Measurements from ENCODE around the gene FCRL6.

FCRL6 gene

DNA sequence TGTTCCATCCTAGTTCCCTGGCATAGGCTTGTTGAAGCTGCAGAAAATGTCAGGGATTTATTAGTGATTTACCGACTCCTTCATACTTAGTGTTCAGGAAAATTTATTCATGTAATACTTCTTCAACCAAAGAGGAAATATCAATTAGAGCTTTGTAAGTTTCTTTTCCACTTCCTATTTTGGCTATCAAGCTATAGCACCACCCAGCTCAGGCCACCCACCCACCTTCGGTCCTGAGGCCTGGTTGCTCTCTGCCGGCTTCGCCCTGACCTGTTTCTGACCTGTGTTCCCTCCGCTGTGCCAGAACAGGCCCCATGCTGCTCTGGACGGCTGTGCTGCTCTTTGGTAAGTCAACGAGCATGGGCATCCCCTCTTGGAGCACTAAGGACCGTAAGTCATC is at the start of gene FCRL6:
Gene FCRL6, plus strand, starts transcription at position 250 of the 400 bp plus-strand sequence. Its CDS starts 65 bp downstream, at position 315.
- DNase-seq, result no peak

GRCh38 chr1:159753386-159753785 is 48.8 kb upstream of the FCRL6 start:
- DNase-seq, result no peak

- no peak for DNase-seq
Measured at GRCh38 chr1:159755451-159756007, 46.6 kb upstream of the FCRL6 start.

GRCh38 chr1:159756397-159756796 is 45.8 kb upstream of the FCRL6 start:
- DNase-seq, result no peak

DNA sequence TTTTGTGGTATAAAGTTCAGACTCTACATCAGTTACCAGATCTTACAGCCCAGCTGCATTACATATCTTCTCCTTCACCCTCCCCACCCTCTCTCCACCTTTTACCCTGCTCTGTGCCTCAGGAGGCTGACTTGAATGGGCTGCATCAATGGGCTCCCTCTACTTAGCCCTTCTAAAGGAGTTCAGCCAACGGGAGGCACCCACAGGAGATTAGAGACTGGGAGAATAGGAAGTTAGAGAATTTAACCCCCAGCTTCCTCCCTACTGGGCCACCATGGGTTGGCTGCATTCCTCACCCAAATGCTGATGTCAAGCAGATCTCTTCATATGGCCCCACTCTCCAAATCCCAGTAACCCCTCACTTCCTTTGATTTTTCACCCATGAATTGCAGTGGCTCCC is 38.5 kb upstream of the FCRL6 start:
- DNase-seq, result no peak

GRCh38 chr1:159765806-159766205 is 36.4 kb upstream of the FCRL6 start:
- no peak for DNase-seq

- DNase-seq, result no peak
Measured at GRCh38 chr1:159771127-159771895, 30.8 kb upstream of the FCRL6 start.

- DNase-seq, result no peak
Measured at GRCh38 chr1:159774465-159774864, 27.7 kb upstream of the FCRL6 start.

- no peak for DNase-seq
Measured at GRCh38 chr1:159775716-159776115, 26.4 kb upstream of the FCRL6 start.

DNA sequence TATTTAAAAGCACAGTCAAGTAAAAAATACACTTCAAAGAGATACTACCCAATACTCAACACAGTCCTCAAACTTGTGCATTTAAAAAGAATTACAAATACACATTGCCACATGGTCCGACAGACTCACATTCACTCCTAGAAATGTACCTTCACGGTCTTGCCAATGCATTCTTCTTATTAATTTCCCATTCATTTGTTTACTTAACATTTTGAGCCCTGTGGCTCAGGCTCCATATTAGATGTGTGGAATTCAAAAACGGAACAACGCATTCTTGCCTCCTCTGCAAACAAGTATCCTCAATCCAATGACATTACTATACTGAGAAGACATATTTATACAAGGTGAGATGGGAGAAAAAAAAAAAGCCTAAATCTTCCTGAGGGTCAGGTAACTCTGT is 23.9 kb upstream of the FCRL6 start:
- DNase-seq, result no peak

DNA sequence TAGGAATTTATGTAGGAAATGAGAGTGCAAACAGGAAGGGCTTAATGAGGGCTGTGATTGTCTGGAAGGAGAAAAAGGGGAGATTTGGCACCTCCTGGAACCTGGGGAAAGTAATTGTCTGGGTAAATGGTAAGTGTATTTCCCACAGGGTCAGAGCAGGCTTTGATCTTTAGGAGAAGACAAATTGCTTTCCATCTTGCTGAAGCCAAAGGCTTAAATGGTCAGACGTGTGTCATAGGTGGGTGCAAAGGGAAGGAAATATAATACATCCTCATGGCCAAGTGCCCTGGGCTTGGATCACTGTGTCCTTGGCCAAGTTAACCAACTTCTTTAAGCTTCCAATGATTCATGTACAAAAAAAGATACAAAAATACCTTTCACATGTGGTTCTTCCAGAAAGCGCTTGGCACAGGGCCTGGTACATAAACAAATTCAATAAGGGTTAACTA is 22.7 kb upstream of the FCRL6 start:
- no peak for DNase-seq

DNA sequence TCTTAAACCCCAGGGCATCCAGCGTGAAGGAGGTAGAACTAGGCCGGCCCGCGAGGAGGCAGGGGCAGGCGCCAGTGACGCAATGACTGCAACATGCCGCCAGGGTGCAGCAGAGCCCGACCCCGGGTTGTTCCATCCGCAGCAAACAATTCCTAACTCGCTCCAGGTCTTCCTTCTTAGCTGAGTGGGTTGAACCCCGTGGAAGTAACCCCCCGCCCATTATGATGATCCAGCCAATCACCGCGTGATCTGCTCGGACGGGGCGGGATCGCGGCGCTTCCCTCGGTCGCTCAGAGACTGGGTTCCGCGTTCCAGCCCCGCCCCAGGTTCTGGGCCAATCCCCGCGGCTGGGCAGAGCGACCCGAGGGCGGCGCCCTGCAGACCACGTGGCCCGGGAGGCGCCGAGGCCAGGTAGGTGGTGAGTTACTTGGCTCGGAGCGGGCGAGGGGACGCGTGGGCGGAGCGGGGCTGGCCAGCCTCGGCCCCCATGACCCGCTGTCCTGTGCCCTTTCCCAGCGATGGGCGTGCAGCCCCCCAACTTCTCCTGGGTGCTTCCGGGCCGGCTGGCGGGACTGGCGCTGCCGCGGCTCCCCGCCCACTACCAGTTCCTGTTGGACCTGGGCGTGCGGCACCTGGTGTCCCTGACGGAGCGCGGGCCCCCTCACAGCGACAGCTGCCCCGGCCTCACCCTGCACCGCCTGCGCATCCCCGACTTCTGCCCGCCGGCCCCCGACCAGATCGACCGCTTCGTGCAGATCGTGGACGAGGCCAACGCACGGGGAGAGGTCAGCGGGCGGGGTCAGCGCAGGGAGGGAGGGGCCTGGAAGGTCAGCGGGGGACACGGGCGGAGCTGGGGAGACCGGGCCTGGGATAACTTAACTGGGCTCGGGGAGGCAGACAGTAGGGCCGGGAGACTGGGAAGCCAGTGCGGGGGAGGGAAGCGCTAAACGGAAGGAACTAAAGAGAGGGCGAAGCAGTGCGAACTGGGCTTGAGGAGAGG is 21.3 kb upstream of the FCRL6 start, which contains the start of gene DUSP23:
Gene DUSP23, plus strand, starts transcription at position 380 of the 1,000 bp plus-strand sequence. Its CDS starts 139 bp downstream, at position 519.
- peak; percentile 17 to 43 for DNase-seq

DNA sequence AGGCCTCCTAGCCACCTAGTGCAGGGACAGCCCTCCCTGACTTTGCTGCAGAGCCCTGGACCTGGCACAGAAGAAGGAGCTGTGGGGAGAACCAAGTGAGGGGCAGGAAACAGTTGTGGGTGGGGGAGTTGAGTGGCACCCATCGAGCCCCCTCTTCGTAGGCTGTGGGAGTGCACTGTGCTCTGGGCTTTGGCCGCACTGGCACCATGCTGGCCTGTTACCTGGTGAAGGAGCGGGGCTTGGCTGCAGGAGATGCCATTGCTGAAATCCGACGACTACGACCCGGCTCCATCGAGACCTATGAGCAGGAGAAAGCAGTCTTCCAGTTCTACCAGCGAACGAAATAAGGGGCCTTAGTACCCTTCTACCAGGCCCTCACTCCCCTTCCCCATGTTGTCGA is 20.2 kb upstream of the FCRL6 start:
- no peak for DNase-seq

GRCh38 chr1:159783724-159784123 is 18.4 kb upstream of the FCRL6 start:
- DNase-seq, result no peak

DNA sequence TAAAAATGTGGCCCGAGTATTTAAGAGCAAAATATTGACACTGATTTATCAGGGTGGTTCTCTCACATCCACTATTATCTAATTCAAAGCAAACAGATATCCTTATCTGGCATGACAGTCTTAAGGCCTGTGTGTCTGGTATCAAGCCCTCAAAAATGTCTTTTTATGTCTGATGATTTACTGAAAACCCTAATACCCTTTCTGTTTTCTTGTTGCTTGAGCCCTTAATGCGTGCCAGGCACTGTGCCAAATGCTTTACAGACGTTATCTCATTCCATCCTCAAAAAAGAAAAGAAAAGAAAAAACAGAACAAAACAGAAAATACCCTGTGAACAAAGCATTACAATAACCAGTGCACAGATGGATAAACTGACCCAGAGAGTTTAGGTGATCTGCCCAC is 15.7 kb upstream of the FCRL6 start:
- no peak for DNase-seq

GRCh38 chr1:159786966-159787365 is 15.2 kb upstream of the FCRL6 start:
- no peak for DNase-seq

DNA sequence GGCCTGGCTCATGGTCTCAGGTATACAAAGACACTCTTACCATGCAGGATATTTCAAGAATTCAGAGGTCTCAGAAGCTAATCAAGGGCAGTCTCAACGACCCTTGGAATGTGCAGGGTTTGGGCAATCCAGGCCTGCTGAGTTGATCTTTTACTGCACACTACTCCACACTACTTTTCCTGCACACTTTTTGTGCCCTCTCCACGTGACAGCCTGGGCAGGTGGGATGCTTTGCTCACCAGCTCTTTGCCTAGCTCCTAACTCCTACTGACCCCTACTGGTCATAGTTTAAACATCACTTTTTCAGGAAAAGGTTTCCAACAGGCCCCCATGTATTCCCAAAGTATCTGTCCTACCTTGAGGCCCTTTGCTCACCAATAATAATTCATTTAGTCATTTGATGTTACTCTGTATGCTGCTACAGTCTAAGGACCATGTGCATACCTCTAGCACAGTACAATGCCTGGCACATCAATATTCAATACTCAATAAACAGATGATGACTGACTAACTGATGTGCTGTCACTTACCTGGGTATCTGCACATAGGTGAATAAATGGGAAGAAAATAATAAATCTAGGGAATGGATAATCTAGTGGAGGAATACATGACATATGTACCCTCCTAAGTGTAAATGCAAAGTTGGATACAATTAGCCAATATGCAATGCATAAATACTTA is 11.8 kb upstream of the FCRL6 start:
- DNase-seq, result peak in 1 of 2 experiments; percentile 21

DNA sequence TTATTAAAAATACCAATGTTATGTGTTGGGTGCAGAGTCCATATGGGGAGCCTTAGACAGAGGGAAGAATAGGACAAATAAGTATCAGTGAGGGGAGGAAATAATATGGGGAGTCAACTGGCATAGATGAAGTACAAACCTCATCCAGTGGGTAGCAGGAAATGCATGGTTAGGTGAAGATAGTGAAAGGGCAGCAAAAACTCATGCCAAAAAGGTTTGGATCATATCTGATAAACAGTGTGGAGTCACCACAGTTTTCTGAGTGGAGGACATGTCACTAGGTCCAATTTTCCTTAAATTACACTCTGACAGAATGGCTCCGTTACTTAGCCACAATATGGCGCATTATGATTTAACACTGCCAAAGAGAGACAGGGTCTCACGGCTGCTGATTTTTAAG is 11.1 kb upstream of the FCRL6 start:
- DNase-seq, result no peak

- DNase-seq, result peak in 1 of 2 experiments; percentile 4
Measured at GRCh38 chr1:159791461-159791860, 10.7 kb upstream of the FCRL6 start.

GRCh38 chr1:159795534-159795933 is 6.6 kb upstream of the FCRL6 start:
- DNase-seq, result no peak

- DNase-seq, result peak; percentile 76 to 81
Measured at GRCh38 chr1:159798893-159799292, 3.3 kb upstream of the FCRL6 start.

DNA sequence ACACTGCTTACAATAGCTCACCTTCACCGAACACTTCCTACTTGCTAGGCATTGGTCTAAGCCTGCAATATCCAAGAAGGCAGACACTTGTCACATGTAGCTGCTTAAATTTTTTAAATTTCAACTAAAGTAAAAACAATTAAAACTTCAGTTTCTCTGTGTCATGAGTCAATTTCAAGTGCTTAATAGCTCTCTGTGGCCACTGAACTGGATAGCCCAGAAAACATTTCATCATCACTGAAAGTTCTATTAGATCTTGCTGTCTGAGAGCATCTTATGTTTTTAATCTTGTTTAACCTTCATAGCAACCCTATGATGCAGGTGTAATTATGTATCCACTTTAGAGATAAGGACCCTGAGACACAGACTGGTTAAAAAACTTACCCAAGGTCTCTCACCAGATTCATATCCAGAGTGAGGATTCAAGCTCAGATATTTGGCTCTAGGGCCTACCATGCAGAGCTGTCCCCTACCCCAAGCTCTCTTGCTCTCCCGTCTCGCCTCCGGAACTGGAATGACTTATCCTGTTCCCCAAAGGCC is 2.6 kb upstream of the FCRL6 start:
- no peak for DNase-seq

Data from SHP77 (cell line).